MM.1S (cell line): ENCODE data around the gene RANBP9.
A peak's percentile ranks its signal among the peaks of the same experiment; 100 is the strongest.

Experiments used
- DNase-seq: peaks from one replicate; pipeline ENCODE4 v3.0.0-alpha.2; 2015
- H2AFZ ChIP-seq: fragments of 300-600 bp; sonication (generic); 2 replicates; pipeline ENCODE4 v1.6.0; 2016; ENCODE audit warnings: antibody characterized with exemption, low read length
- H3F3A ChIP-seq: fragments of 300-600 bp; sonication (generic); 2 replicates; pipeline ENCODE4 v1.6.1; 2016; ENCODE audit warnings: mild to moderate bottlenecking, antibody characterized with exemption, low read length, moderate library complexity, mixed read lengths; ENCODE audit not compliant: insufficient read depth
- H3K27ac ChIP-seq: fragments of 300-600 bp; sonication (generic); 2 replicates; pipeline ENCODE4 v1.5.1; 2016; ENCODE audit warnings: mild to moderate bottlenecking, low read length
- H3K27me3 ChIP-seq: fragments of 300-600 bp; sonication (generic); replicated peaks from 2 replicates; pipeline ENCODE4 v1.6.0; 2016; ENCODE audit warnings: low read length; ENCODE audit not compliant: insufficient read depth
- H3K36me3 ChIP-seq: fragments of 300-600 bp; sonication (generic); replicated peaks from 2 replicates; pipeline ENCODE4 v1.6.1; 2016; ENCODE audit warnings: mild to moderate bottlenecking, low read length, mixed read lengths; ENCODE audit not compliant: insufficient read depth
- H3K4me1 ChIP-seq: fragments of 300-600 bp; sonication (generic); 2 replicates; pipeline ENCODE4 v1.6.1; 2016; ENCODE audit warnings: low read length, mixed read lengths
- H3K4me2 ChIP-seq: fragments of 300-600 bp; sonication (generic); 2 replicates; pipeline ENCODE4 v1.6.0; 2016; ENCODE audit warnings: low read depth, low read length
- H3K4me3 ChIP-seq: fragments of 300-600 bp; sonication (generic); 2 replicates; pipeline ENCODE4 v1.5.1; 2016; ENCODE audit warnings: low read length, mixed read lengths
- H3K79me2 ChIP-seq: fragments of 300-600 bp; sonication (generic); 2 replicates; pipeline ENCODE4 v1.6.1; 2016; ENCODE audit warnings: mixed run types, low read length, mixed read lengths
- H3K9ac ChIP-seq: fragments of 300-600 bp; sonication (generic); 2 replicates; pipeline ENCODE4 v1.6.1; 2016; ENCODE audit warnings: low read length, mixed read lengths
- H3K9me2 ChIP-seq: fragments of 300-600 bp; sonication (generic); replicated peaks from 2 replicates; pipeline ENCODE4 v1.6.1; 2016; ENCODE audit warnings: mild to moderate bottlenecking, low read length, mixed read lengths; ENCODE audit not compliant: insufficient read depth
- H3K9me3 ChIP-seq: fragments of 300-600 bp; sonication (generic); replicated peaks from 2 replicates; pipeline ENCODE4 v1.6.1; 2016; ENCODE audit warnings: mild to moderate bottlenecking, low read length, mixed read lengths; ENCODE audit not compliant: insufficient read depth
- H4K20me1 ChIP-seq: fragments of 300-600 bp; sonication (generic); 2 replicates; pipeline ENCODE4 v1.6.1; 2016; ENCODE audit warnings: mild to moderate bottlenecking, low read length, moderate library complexity, mixed read lengths; ENCODE audit not compliant: insufficient read depth
- CTCF ChIP-seq: fragments of 300-600 bp; sonication (generic); IDR thresholded peaks from 2 replicates; pipeline ENCODE4 v1.5.1; 2016; ENCODE audit warnings: antibody characterized with exemption, low read length, mixed read lengths
- EZH2 ChIP-seq: fragments of 300-600 bp; sonication (generic); optimal IDR thresholded peaks from 2 replicates; pipeline ENCODE3; 2017; ENCODE audit warnings: low read depth, mild to moderate bottlenecking, antibody characterized with exemption, low read length, mixed read lengths
- EZH2phosphoT487 ChIP-seq: fragments of 300-600 bp; sonication (generic); IDR thresholded peaks from 2 replicates; pipeline ENCODE4 v1.6.1; 2018; ENCODE audit warnings: antibody characterized with exemption, low read length

RANBP9 gene

GRCh38 chr6:13709689-13710551 is 1.7 kb downstream of the RANBP9 start:
- H3K27me3 ChIP-seq: no peaks in the 10 kb centered on the region
- H3K9me3 ChIP-seq: no peaks in the 10 kb centered on the region
- peak overlapping the region; percentile 65 for H3K4me2 ChIP-seq
- no peak for TF ChIP-seq EZH2
- no peak for TF ChIP-seq CTCF
- no peak for TF ChIP-seq EZH2phosphoT487
- H2AFZ ChIP-seq: peak overlapping the region; percentile 68; the same call in 1 of the 2 replicates
- peaks cover 9% of the 10 kb centered on the region for H3F3A ChIP-seq
- H3K27ac ChIP-seq: peak overlapping the region; percentile 51; the same call in 1 of the 2 replicates
- H3K4me1 ChIP-seq: peaks cover 14% of the 10 kb centered on the region; the same call in 1 of the 2 replicates
- DNase-seq: peak; percentile 41
- peaks cover 60% of the 10 kb centered on the region for H3K79me2 ChIP-seq
- H3K4me3 ChIP-seq: peak overlapping the region; percentile 75
- H3K9ac ChIP-seq: peak overlapping the region; percentile 72
- peaks cover 3% of the 10 kb centered on the region; the same call in 1 of the 2 replicates for H4K20me1 ChIP-seq
- no peaks in the 10 kb centered on the region for H3K9me2 ChIP-seq
- no peaks in the 10 kb centered on the region; the same call in 1 of the 2 replicates for H3K36me3 ChIP-seq

- peak overlapping the region; percentile 75 for H3K4me3 ChIP-seq
- no peaks in the 10 kb centered on the region for H3K9me3 ChIP-seq
- H2AFZ ChIP-seq: no peak overlapping the region
- no peaks in the 10 kb centered on the region for H3K27me3 ChIP-seq
- no peaks in the 10 kb centered on the region; the same call in 1 of the 2 replicates for H3K36me3 ChIP-seq
- peaks cover 71% of the 10 kb centered on the region for H3K79me2 ChIP-seq
- peak overlapping the region; percentile 72; the same call in 1 of the 2 replicates for H3K9ac ChIP-seq
- TF ChIP-seq EZH2phosphoT487 (no peak), CTCF (no peak), EZH2 (no peak)
- H3F3A ChIP-seq: peaks cover 9% of the 10 kb centered on the region
- DNase-seq: no peak
- H3K27ac ChIP-seq: no peak overlapping the region
- H3K4me2 ChIP-seq: peak overlapping the region; percentile 65
- H3K4me1 ChIP-seq: peaks cover 14% of the 10 kb centered on the region; the same call in 1 of the 2 replicates
- H3K9me2 ChIP-seq: no peaks in the 10 kb centered on the region
- peaks cover 3% of the 10 kb centered on the region; the same call in 1 of the 2 replicates for H4K20me1 ChIP-seq
Observed at GRCh38 chr6:13708736-13709135, 2.9 kb downstream of the RANBP9 start.

GRCh38 chr6:13703496-13703895 is 8.1 kb downstream of the RANBP9 start:
- H3K9me3 ChIP-seq: no peaks in the 10 kb centered on the region
- no peak overlapping the region for H2AFZ ChIP-seq
- TF ChIP-seq EZH2 (no peak), EZH2phosphoT487 (no peak), CTCF (no peak)
- H3K36me3 ChIP-seq: no peaks in the 10 kb centered on the region; the same call in 1 of the 2 replicates
- no peak overlapping the region for H3K27ac ChIP-seq
- no peak for DNase-seq
- peaks cover 99% of the 10 kb centered on the region for H3K79me2 ChIP-seq
- no peak overlapping the region for H3K4me3 ChIP-seq
- no peaks in the 10 kb centered on the region for H3F3A ChIP-seq
- no peak overlapping the region for H3K9ac ChIP-seq
- no peaks in the 10 kb centered on the region for H3K27me3 ChIP-seq
- peaks cover 3% of the 10 kb centered on the region; the same call in 1 of the 2 replicates for H4K20me1 ChIP-seq
- H3K4me1 ChIP-seq: peaks cover 10% of the 10 kb centered on the region; the same call in 1 of the 2 replicates
- H3K9me2 ChIP-seq: no peaks in the 10 kb centered on the region
- H3K4me2 ChIP-seq: no peak overlapping the region
